Fibroblast of pulmonary artery (primary cell): ENCODE measurements around the gene NBL1.

Experiments used
- DNase-seq: peaks from one replicate; pipeline ENCODE4 v3.0.0-alpha.2; 2010; ENCODE audit warnings: low read depth
- H3K4me3 ChIP-seq: replicated peaks from 2 replicates; pipeline ENCODE4 v1.5.1; 2011; ENCODE audit warnings: low read depth, mild to moderate bottlenecking, control low read depth, low read length, moderate library complexity
- TF ChIP-seq, protein P1 (sequence below): IDR thresholded peaks from 2 replicates; pipeline ENCODE4 v1.5.1; 2011; ENCODE audit warnings: mild to moderate bottlenecking, control low read depth, low read length, inconsistent platforms; ENCODE audit errors: missing control alignments

Gene NBL1

GRCh38 chr1:19658186-19658585, 14.1 kb downstream of the NBL1 start:
- TF ChIP-seq, protein P1, sequence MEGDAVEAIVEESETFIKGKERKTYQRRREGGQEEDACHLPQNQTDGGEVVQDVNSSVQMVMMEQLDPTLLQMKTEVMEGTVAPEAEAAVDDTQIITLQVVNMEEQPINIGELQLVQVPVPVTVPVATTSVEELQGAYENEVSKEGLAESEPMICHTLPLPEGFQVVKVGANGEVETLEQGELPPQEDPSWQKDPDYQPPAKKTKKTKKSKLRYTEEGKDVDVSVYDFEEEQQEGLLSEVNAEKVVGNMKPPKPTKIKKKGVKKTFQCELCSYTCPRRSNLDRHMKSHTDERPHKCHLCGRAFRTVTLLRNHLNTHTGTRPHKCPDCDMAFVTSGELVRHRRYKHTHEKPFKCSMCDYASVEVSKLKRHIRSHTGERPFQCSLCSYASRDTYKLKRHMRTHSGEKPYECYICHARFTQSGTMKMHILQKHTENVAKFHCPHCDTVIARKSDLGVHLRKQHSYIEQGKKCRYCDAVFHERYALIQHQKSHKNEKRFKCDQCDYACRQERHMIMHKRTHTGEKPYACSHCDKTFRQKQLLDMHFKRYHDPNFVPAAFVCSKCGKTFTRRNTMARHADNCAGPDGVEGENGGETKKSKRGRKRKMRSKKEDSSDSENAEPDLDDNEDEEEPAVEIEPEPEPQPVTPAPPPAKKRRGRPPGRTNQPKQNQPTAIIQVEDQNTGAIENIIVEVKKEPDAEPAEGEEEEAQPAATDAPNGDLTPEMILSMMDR: no peak
- DNase-seq: no peak
- H3K4me3 ChIP-seq: no peak overlapping the region

GRCh38 chr1:19661721-19662228, 17.7 kb downstream of the NBL1 start:
- TF ChIP-seq, protein P1: peak; percentile 64
- DNase-seq: peak; percentile 71
- H3K4me3 ChIP-seq: no peak overlapping the region

DNA sequence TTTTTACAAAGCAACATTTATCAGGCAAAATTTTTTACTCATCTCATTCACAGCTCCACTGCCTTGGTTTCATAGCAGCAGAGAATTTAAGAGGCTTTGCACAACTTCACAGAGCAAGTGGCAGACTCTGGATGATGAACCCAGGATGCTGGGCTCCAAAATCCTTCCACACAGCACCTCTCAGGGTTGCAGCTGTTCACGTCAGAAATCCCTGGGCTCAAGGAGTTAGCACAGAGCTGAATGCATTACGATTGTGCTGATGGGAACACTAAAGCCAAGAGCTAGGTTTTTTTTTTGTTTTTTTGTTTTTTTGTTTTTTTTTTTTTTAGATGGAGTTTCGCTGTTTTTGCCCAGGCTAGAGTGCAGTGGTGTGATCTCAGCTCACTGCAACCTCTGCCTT, 18.2 kb downstream of the NBL1 start:
- no peak overlapping the region for H3K4me3 ChIP-seq
- DNase-seq: no peak
- TF ChIP-seq, protein P1: no peak

- H3K4me3 ChIP-seq: no peak within 1 kb of the TSS
- no peak for DNase-seq
- TF ChIP-seq, protein P1: no peak
Measured at GRCh38 chr1:19664453-19665185, 20.5 kb downstream of the NBL1 start, which contains the start of gene HTR6. HTR6 (plus strand) TSS chr1:19664875; CDS start chr1:19665754, 879 bp downstream.

- H3K4me3 ChIP-seq: no peak overlapping the region
- no peak for DNase-seq
- TF ChIP-seq, protein P1: no peak
Measured at GRCh38 chr1:19665186-19665495, 21.0 kb downstream of the NBL1 start.

DNA sequence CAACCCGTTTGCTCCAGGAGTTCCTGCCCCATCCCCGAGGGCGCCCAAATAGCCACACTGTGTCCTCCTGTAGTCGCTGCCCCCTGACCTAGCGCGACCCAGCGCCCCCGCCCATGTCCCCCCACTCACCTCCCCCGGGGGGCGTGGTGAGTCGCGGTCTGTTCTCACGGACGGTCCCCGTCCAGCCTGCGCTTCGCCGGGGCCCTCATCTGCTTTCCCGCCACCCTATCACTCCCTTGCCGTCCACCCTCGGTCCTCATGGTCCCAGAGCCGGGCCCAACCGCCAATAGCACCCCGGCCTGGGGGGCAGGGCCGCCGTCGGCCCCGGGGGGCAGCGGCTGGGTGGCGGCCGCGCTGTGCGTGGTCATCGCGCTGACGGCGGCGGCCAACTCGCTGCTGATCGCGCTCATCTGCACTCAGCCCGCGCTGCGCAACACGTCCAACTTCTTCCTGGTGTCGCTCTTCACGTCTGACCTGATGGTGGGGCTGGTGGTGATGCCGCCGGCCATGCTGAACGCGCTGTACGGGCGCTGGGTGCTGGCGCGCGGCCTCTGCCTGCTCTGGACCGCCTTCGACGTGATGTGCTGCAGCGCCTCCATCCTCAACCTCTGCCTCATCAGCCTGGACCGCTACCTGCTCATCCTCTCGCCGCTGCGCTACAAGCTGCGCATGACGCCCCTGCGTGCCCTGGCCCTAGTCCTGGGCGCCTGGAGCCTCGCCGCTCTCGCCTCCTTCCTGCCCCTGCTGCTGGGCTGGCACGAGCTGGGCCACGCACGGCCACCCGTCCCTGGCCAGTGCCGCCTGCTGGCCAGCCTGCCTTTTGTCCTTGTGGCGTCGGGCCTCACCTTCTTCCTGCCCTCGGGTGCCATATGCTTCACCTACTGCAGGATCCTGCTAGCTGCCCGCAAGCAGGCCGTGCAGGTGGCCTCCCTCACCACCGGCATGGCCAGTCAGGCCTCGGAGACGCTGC, 21.7 kb downstream of the NBL1 start:
- TF ChIP-seq, protein P1: no peak
- no peak overlapping the region for H3K4me3 ChIP-seq
- no peak for DNase-seq
